Activated T-helper 2 cell treated with anti-CD3 and anti-CD28 coated beads, Interferon-gamma antibody, Interleukin-2, Interleukin-4, amounts not matched to agents 10 μg/mL and 5 μg/mL and 100 μg/mL, durations not matched to agents 14 hours and 24 hours and 36 hours (primary cell): ENCODE measurements around the gene TTBK1. TPM values are rescaled to one million over a fixed set of nuclear protein-coding genes. Genes with fewer than 3 reads are reported as not detected.

ENCODE experiments used
- DNase-seq: peaks from one replicate; pipeline ENCODE4 v3.0.0; 2021; ENCODE audit warnings: low spot score
- H3K27ac Mint-ChIP-seq: one replicate; pipeline ENCODE4 v1.8.0; 2021; ENCODE audit warnings: mixed read lengths
- H3K27me3 Mint-ChIP-seq: one replicate; pipeline ENCODE4 v1.8.0; 2021; ENCODE audit warnings: low read depth, mixed read lengths
- H3K36me3 Mint-ChIP-seq: one replicate; pipeline ENCODE4 v1.8.0; 2021; ENCODE audit warnings: low read depth, mixed read lengths
- H3K4me1 Mint-ChIP-seq: one replicate; pipeline ENCODE4 v1.8.0; 2021; ENCODE audit warnings: low read depth, mixed read lengths
- H3K4me3 Mint-ChIP-seq: one replicate; pipeline ENCODE4 v1.8.0; 2021; ENCODE audit warnings: low read depth, mild to moderate bottlenecking, moderate library complexity, mixed read lengths
- H3K9me3 Mint-ChIP-seq: one replicate; pipeline ENCODE4 v1.8.0; 2021; ENCODE audit warnings: mixed read lengths
- intact Hi-C: fragments of 100-400 bp; cut with micrococcal nuclease; formaldehyde crosslinking; loops from one replicate; pipeline ENCODE4 v1.15.1; 2023
- total RNA-seq: library from RNA; stranded (reverse); gene quantifications from 2 replicates; pipeline ENCODE4 v1.2.3, GENCODE V29; 2022

The TTBK1 gene
- total RNA-seq, 1 donor from 2014 or later, result 1.5 TPM

DNA sequence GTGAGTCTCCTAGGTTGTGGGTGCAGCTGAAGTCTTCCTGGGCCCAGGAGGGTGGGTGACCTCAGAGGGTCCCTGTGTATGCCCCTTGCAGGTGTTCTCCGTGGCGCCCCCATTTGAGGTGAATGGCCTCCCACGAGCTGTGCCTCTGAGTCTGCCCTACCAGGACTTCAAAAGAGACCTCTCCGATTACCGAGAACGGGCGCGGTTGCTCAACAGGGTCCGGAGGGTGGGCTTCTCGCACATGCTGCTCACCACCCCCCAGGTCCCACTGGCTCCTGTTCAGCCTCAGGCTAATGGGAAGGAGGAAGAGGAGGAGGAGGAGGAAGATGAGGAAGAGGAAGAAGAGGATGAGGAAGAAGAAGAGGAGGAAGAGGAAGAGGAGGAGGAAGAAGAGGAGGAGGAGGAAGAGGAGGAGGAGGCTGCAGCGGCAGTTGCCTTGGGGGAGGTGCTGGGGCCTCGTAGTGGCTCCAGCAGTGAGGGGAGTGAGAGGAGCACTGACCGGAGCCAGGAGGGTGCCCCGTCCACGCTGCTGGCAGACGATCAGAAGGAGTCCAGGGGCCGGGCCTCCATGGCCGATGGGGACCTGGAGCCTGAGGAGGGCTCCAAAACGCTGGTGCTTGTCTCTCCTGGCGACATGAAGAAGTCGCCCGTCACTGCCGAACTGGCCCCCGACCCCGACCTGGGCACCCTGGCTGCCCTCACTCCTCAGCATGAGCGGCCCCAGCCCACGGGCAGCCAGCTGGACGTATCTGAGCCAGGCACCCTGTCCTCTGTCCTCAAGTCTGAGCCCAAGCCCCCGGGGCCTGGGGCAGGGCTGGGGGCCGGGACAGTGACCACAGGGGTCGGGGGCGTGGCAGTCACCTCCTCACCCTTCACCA, 39.6 kb downstream of the TTBK1 start:
- DNase-seq, result no peak
- H3K27ac Mint-ChIP-seq, result no peak overlapping the region
- no peaks in the 10 kb centered on the region for H3K36me3 Mint-ChIP-seq
- intact Hi-C loops, result no loop called here
- H3K4me3 Mint-ChIP-seq, result no peak overlapping the region
- H3K27me3 Mint-ChIP-seq, result peaks cover 30% of the 10 kb centered on the region
- peaks cover 3% of the 10 kb centered on the region for H3K4me1 Mint-ChIP-seq
- no peaks in the 10 kb centered on the region for H3K9me3 Mint-ChIP-seq

DNA sequence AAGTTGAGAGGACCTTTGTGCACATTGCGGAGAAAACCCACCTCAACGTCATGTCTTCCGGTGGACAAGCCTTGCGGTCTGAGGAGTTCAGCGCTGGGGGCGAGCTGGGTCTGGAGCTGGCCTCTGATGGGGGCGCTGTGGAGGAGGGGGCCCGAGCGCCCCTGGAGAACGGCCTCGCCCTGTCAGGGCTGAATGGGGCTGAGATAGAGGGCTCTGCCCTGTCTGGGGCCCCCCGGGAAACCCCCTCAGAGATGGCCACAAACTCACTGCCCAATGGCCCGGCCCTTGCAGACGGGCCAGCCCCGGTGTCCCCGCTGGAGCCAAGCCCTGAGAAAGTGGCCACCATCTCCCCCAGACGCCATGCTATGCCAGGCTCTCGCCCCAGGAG, 40.2 kb downstream of the TTBK1 start:
- H3K9me3 Mint-ChIP-seq, result no peaks in the 10 kb centered on the region
- peaks cover 32% of the 10 kb centered on the region for H3K27me3 Mint-ChIP-seq
- H3K36me3 Mint-ChIP-seq, result no peaks in the 10 kb centered on the region
- DNase-seq, result no peak
- peaks cover under 1% of the 10 kb centered on the region for H3K4me1 Mint-ChIP-seq
- no peak overlapping the region for H3K4me3 Mint-ChIP-seq
- intact Hi-C loops, result no loop called here
- H3K27ac Mint-ChIP-seq, result no peak overlapping the region

DNA sequence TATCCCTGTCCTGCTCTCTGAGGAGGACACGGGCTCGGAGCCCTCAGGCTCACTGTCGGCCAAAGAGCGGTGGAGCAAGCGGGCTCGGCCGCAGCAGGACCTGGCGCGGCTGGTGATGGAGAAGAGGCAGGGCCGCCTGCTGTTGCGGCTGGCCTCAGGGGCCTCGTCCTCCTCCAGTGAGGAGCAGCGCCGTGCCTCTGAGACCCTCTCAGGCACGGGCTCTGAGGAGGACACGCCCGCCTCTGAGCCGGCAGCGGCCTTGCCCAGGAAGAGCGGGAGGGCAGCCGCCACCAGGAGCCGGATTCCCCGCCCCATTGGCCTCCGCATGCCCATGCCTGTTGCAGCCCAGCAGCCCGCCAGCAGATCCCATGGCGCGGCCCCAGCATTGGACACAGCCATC, 40.6 kb downstream of the TTBK1 start:
- Mint-ChIP-seq H3K36me3 (no peaks in the 10 kb centered on the region), H3K4me3 (no peak overlapping the region), H3K27me3 (peaks cover 31% of the 10 kb centered on the region), H3K4me1 (no peaks in the 10 kb centered on the region), H3K27ac (no peak overlapping the region), H3K9me3 (no peaks in the 10 kb centered on the region)
- intact Hi-C loops, result no loop called here
- DNase-seq, result no peak

DNA sequence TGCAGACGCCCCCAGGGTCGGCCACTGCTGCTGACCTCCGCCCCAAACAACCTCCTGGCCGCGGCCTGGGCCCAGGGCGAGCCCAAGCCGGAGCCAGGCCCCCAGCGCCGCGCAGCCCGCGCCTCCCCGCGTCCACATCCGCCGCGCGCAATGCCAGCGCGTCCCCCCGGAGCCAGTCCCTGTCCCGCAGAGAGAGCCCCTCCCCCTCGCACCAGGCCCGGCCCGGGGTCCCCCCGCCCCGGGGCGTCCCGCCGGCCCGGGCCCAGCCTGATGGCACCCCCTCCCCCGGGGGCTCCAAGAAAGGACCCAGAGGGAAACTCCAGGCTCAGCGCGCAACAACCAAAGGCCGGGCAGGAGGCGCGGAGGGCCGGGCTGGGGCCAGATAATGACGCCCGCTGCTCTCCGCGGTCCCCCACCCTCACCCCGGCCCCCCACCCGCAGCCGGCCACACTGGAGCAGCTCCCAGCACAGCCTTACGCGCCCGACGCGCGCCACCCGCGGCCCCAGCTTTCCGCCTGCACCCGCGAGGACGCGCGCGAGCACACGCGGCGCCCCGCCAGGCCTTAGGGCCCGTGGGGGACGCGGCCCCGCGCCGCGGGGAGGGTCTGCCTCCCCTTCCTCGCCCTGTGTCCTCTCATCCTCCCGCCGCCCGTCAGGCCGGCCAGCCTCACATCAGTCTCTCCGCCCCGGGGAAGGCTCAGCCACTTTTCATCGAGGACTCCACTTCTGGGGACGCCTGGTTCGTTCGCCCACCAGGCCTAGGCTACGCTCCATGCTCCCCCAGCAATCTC, 41.9 kb downstream of the TTBK1 start:
- Mint-ChIP-seq H3K4me1 (no peaks in the 10 kb centered on the region), H3K27me3 (peaks cover 32% of the 10 kb centered on the region), H3K4me3 (no peak overlapping the region), H3K9me3 (no peaks in the 10 kb centered on the region), H3K27ac (no peak overlapping the region), H3K36me3 (no peaks in the 10 kb centered on the region)
- intact Hi-C loops, result no loop called here
- DNase-seq, result no peak

DNA sequence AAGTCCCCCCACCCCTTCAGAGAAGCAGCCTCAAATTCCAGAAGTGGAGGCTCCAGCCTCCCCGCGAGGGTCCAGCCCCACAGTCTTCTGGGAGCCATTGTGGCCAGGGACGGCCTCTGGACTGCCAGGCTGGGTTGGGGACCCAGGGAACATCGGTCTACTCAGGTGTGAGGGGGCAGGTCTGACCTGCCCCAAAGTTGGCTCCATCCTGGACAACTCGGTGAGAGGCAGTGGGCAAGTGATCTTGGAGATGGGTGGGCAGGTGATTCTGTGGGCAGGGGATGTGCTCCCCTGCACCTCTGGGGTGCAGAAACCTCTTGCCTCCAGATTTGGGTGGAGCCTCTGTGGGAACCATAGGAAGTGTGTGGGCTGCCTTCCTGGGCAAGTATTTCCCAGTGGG, 42.6 kb downstream of the TTBK1 start:
- Mint-ChIP-seq H3K27me3 (peaks cover 28% of the 10 kb centered on the region), H3K4me1 (no peaks in the 10 kb centered on the region), H3K36me3 (no peaks in the 10 kb centered on the region), H3K27ac (no peak overlapping the region), H3K9me3 (no peaks in the 10 kb centered on the region), H3K4me3 (no peak overlapping the region)
- intact Hi-C loops, result no loop called here
- no peak for DNase-seq

DNA sequence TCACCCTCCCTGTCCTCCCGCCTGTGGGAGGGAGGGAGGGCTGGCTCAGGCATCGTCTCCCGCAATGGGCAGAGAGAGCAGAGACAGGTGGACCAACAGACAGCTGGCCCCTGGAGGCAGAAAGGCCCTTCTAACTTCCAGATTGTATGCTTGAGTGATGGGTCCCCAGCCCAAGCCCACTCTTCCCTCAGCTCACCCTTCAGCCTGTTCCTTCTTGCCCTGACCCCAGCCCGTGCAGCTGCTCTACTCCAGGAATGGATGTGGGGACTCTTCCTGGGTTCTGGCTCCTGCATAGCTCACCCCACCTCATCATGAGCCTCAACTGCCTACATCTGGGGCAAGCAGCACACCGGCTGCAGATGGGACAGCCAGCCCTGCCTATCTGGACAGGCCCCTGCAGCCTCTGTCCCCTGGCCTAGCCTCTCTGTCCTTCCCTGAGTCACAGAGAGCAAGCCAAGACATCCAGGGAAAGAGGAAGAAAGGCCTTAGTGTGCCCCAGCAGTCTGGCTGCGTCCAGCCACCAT, 43.2 kb downstream of the TTBK1 start:
- Mint-ChIP-seq H3K36me3 (no peaks in the 10 kb centered on the region), H3K27ac (no peak overlapping the region), H3K4me3 (no peak overlapping the region), H3K27me3 (peaks cover 26% of the 10 kb centered on the region), H3K9me3 (no peaks in the 10 kb centered on the region), H3K4me1 (no peaks in the 10 kb centered on the region)
- intact Hi-C loops, result no loop called here
- DNase-seq, result no peak

DNA sequence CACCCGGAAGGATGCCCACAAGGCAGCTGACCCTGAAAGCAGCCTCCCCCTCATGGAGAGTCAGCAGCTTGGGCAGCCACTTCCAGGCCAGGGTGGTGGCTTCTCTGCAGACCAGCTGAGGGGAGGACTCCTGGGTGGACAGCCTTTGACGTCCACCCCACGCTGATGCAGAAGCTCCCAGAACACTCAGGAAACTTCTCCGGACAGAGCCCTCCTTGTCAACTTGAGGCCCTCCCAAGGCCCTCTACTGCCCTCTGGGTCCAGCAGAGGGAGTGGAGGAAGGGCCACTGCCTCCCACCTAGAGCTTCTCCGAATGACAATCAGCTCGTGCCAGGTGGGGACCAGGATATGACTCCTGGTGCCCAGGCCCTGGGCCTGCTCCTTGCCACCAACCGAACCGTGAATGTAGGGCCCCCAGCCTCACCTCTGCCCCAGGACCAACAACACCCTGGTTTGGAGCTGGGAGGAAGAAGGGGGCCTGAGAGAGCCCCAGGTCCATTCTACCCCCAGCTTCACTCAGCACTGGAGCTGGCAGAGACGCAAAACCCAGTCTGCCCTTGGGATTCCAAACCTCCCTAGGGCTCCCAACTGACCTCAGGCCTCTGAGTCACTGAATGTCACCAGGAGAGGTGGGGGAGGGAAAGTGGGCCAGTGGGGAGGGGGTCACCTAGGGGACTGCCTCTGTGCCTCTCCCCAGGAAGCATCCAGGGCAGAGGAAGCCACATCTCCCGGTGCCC, 43.9 kb downstream of the TTBK1 start:
- Mint-ChIP-seq H3K4me3 (no peak overlapping the region), H3K36me3 (no peaks in the 10 kb centered on the region), H3K4me1 (no peaks in the 10 kb centered on the region), H3K9me3 (no peaks in the 10 kb centered on the region), H3K27me3 (peaks cover 26% of the 10 kb centered on the region), H3K27ac (no peak overlapping the region)
- DNase-seq, result no peak
- intact Hi-C loops, result no loop called here

DNA sequence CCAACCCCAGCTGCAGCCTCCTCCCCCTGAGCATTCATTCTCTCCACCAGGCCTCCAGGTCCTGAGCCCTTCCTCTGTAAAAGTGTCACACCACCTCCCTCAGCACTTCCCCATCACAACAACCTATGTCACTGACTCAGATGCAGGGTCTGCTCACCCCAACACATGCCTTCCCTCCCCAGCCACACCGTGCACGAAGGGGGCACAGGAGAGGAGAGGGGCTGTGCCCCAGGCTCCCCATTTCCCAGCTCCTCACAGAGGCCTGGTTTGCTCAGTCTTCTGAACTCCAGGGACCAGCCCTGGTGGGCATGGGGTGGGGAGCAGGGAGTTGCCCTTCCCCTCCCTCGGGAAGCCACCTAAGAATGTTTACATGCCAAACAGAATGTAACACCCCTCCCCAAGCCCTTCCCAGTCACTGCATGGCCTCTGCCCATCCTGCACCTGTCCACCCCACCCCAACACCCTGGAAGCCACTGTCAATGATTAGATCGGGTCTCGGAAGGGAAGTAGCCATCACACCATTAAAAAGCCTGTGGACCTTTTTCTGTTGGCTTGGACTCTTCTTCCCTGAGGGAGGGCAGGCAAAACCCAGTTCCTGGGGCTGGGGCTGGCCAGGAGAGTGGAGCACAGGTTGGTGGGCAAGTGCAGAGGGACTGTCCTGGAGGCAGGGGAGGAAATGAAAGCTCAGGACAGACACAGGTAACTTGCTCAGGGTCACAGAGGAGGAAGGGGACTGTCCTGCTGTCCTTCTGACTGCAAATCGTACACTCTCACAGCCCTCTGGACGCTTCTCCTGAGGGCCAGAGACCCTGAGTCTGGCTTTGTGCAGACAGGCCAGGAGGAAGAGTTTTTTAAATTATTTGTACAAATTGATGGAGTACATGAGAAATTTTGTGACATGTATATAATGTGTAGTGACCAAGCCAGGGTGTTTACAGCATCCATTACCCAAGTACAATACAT, 44.7 kb downstream of the TTBK1 start:
- H3K36me3 Mint-ChIP-seq, result no peaks in the 10 kb centered on the region
- no peak overlapping the region for H3K4me3 Mint-ChIP-seq
- peaks cover 26% of the 10 kb centered on the region for H3K27me3 Mint-ChIP-seq
- no peaks in the 10 kb centered on the region for H3K4me1 Mint-ChIP-seq
- no peaks in the 10 kb centered on the region for H3K9me3 Mint-ChIP-seq
- no peak for DNase-seq
- H3K27ac Mint-ChIP-seq, result no peak overlapping the region
- intact Hi-C loops, result no loop called here

DNA sequence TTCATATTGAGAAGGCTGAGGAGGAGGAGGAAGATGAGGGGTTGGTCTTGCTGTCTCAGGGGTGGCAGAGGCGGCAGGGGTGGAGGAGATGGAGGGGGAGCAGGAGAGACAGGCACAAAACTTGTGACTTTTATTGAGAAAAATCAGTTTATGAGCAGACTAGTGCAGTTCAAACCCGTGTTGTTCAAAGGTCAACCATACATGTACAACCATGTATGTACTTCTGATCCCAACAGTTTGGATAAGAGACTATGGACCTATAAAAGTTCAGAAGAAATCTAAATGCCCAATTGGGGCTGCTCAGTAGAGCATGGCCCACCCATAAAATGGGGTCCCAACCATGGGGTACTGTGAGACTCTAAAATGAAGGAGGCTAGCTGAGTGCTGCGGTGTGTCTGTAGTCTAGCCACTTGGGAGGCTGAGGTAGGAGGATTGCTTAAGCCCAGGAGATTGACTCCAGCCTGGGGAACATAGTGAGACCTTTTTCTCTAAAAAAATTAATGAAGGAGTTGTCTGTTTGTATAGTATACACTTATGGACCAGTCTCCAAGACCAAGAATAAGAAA, 47.1 kb downstream of the TTBK1 start:
- DNase-seq, result no peak
- no peaks in the 10 kb centered on the region for H3K9me3 Mint-ChIP-seq
- no peak overlapping the region for H3K4me3 Mint-ChIP-seq
- no peaks in the 10 kb centered on the region for H3K36me3 Mint-ChIP-seq
- no peak overlapping the region for H3K27ac Mint-ChIP-seq
- H3K4me1 Mint-ChIP-seq, result no peaks in the 10 kb centered on the region
- intact Hi-C loops, result no loop called here
- H3K27me3 Mint-ChIP-seq, result peaks cover 26% of the 10 kb centered on the region

DNA sequence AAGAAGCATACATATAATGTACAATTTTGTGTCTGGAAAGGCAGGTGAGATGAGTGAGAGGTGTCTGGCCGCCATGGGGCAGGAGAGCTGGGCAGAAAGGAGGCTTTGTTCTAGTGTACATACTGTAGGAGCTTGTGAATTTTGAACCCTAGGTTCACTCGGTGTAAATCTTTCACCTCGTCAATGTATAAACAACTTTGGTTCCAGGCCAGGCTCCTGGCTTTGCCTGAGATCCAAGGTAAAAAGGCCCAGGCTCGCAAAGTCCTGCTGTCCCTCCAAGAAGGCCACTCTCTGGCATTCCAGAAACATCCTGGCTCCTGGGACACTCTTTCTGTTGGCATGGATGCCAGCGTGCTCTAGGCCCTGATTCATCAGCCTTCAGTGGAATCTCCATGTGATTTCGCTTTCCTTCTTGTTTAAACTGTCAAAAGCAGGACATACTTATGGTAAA, 47.6 kb downstream of the TTBK1 start:
- intact Hi-C loops, result no loop called here
- Mint-ChIP-seq H3K27ac (no peak overlapping the region), H3K4me1 (no peaks in the 10 kb centered on the region), H3K27me3 (peaks cover 21% of the 10 kb centered on the region), H3K36me3 (no peaks in the 10 kb centered on the region), H3K4me3 (no peak overlapping the region), H3K9me3 (no peaks in the 10 kb centered on the region)
- DNase-seq, result no peak

DNA sequence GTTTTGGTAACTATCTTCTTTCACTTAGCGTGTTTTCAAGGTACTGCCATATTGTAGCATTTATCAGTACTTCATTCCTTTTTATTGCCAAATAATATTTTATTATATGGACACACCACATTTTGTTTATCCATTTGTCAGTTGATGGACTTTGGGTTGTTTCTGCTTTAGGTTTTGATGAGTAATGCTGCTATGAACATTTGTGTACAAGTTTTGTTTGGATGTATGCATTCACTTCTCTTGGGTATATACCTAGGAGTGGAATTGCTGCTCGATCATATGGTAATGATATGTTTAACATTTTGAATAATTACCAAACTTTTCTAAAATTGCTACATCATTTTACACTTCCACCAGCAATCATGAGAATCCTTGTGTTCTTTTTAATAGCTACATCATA, 48.4 kb downstream of the TTBK1 start:
- H3K36me3 Mint-ChIP-seq, result no peaks in the 10 kb centered on the region
- H3K27ac Mint-ChIP-seq, result no peak overlapping the region
- H3K4me1 Mint-ChIP-seq, result no peaks in the 10 kb centered on the region
- H3K27me3 Mint-ChIP-seq, result peaks cover 19% of the 10 kb centered on the region
- H3K9me3 Mint-ChIP-seq, result no peaks in the 10 kb centered on the region
- intact Hi-C loops, result no loop called here
- H3K4me3 Mint-ChIP-seq, result no peak overlapping the region
- no peak for DNase-seq
